Measurements from ENCODE around the gene PLD2. TPM values are rescaled to one million over a fixed set of nuclear protein-coding genes. Genes with fewer than 3 reads are reported as not detected.
A peak's percentile ranks its signal among the peaks of the same experiment; 100 is the strongest.

The PLD2 gene
- total RNA-seq, 1 donor, result 19.9 TPM

GRCh38 chr17:4788807-4789700 is 17.9 kb upstream of the PLD2 start, which contains the start of gene GLTPD2:
GLTPD2 (plus strand) TSS chr17:4788964; CDS start chr17:4789012, 48 bp downstream.
- H3K79me2 ChIP-seq (ENCODE audit: insufficient read depth, low read length), result no peaks in the 10 kb centered on the region
- peaks cover 19% of the 10 kb centered on the region for H3K27me3 ChIP-seq (ENCODE audit: insufficient read depth, low read length)
- H2AFZ ChIP-seq (ENCODE audit: low read length), result peak within 1 kb of the TSS; percentile 76
- peak within 1 kb of the TSS; percentile 82 for H3K4me2 ChIP-seq (ENCODE audit: insufficient read depth, low read length)
- H4K20me1 ChIP-seq (ENCODE audit: insufficient read depth, low read length), result no peaks in the 10 kb centered on the region
- H3K9me3 ChIP-seq (ENCODE audit: low read depth, low read length), result no peaks in the 10 kb centered on the region
- peaks cover 30% of the 10 kb centered on the region for H3K4me1 ChIP-seq (ENCODE audit: insufficient read depth, low read length)
- H3K27ac ChIP-seq (ENCODE audit: low read depth, low read length), result peak within 1 kb of the TSS; percentile 74
- no peaks in the 10 kb centered on the region for H3K36me3 ChIP-seq (ENCODE audit: insufficient read depth, low read length)
- H3K4me3 ChIP-seq (ENCODE audit: insufficient read depth, low read length), result peak within 1 kb of the TSS; percentile 79
- peak; percentile 88 for DNase-seq (ENCODE audit: insufficient read length, low spot score, missing footprints)
- TF ChIP-seq CTCF (IDR thresholded peaks at IDR 0.05; ENCODE audit: extremely low read depth, low read depth, low read length), result no peak

- Histone ChIP-seq H3K27me3 (ENCODE audit: insufficient read depth, low read length) (peaks cover 13% of the 10 kb centered on the region), H3K4me2 (ENCODE audit: insufficient read depth, low read length) (peak overlapping the region; percentile 82), H2AFZ (ENCODE audit: low read length) (peak overlapping the region; percentile 76), H3K4me1 (ENCODE audit: insufficient read depth, low read length) (peaks cover 30% of the 10 kb centered on the region), H4K20me1 (ENCODE audit: insufficient read depth, low read length) (no peaks in the 10 kb centered on the region), H3K79me2 (ENCODE audit: insufficient read depth, low read length) (no peaks in the 10 kb centered on the region), H3K9me3 (ENCODE audit: low read depth, low read length) (no peaks in the 10 kb centered on the region), H3K4me3 (ENCODE audit: insufficient read depth, low read length) (peak overlapping the region; percentile 79), H3K36me3 (ENCODE audit: insufficient read depth, low read length) (no peaks in the 10 kb centered on the region), H3K27ac (ENCODE audit: low read depth, low read length) (peak overlapping the region; percentile 74)
- no peak for TF ChIP-seq CTCF (IDR thresholded peaks at IDR 0.05; ENCODE audit: extremely low read depth, low read depth, low read length)
- no peak for DNase-seq (ENCODE audit: insufficient read length, low spot score, missing footprints)
Observed at GRCh38 chr17:4789701-4789950, 17.3 kb upstream of the PLD2 start.

- Histone ChIP-seq H4K20me1 (ENCODE audit: insufficient read depth, low read length) (no peaks in the 10 kb centered on the region), H3K4me3 (ENCODE audit: insufficient read depth, low read length) (peak overlapping the region; percentile 79), H3K9me3 (ENCODE audit: low read depth, low read length) (no peaks in the 10 kb centered on the region), H3K27me3 (ENCODE audit: insufficient read depth, low read length) (peaks cover 10% of the 10 kb centered on the region), H3K36me3 (ENCODE audit: insufficient read depth, low read length) (no peaks in the 10 kb centered on the region), H3K4me2 (ENCODE audit: insufficient read depth, low read length) (peak overlapping the region; percentile 82), H2AFZ (ENCODE audit: low read length) (peak overlapping the region; percentile 80), H3K27ac (ENCODE audit: low read depth, low read length) (peak overlapping the region; percentile 74), H3K79me2 (ENCODE audit: insufficient read depth, low read length) (no peaks in the 10 kb centered on the region), H3K4me1 (ENCODE audit: insufficient read depth, low read length) (peaks cover 30% of the 10 kb centered on the region)
- peak; percentile 99 for DNase-seq (ENCODE audit: insufficient read length, low spot score, missing footprints)
- TF ChIP-seq CTCF (IDR thresholded peaks at IDR 0.05; ENCODE audit: extremely low read depth, low read depth, low read length), result peak; percentile 46
Observed at GRCh38 chr17:4789951-4790704, 16.8 kb upstream of the PLD2 start.

GRCh38 chr17:4790705-4791088 is 16.3 kb upstream of the PLD2 start:
- Histone ChIP-seq H3K4me2 (ENCODE audit: insufficient read depth, low read length) (peak overlapping the region; percentile 82), H3K27ac (ENCODE audit: low read depth, low read length) (peak overlapping the region; percentile 74), H3K4me1 (ENCODE audit: insufficient read depth, low read length) (peaks cover 29% of the 10 kb centered on the region)

More at GRCh38 chr17:4790705-4791088, 16.3 kb upstream of the PLD2 start:
- Histone ChIP-seq H3K79me2 (ENCODE audit: insufficient read depth, low read length) (no peaks in the 10 kb centered on the region), H3K27me3 (ENCODE audit: insufficient read depth, low read length) (peaks cover 4% of the 10 kb centered on the region), H3K9me3 (ENCODE audit: low read depth, low read length) (no peaks in the 10 kb centered on the region), H4K20me1 (ENCODE audit: insufficient read depth, low read length) (no peaks in the 10 kb centered on the region), H2AFZ (ENCODE audit: low read length) (peak overlapping the region; percentile 80), H3K36me3 (ENCODE audit: insufficient read depth, low read length) (no peaks in the 10 kb centered on the region), H3K4me3 (ENCODE audit: insufficient read depth, low read length) (peak overlapping the region; percentile 79)
- TF ChIP-seq CTCF (IDR thresholded peaks at IDR 0.05; ENCODE audit: extremely low read depth, low read depth, low read length), result no peak
- DNase-seq (ENCODE audit: insufficient read length, low spot score, missing footprints), result no peak

All from osteoblast (primary cell).